GM19395 (cell line): ENCODE measurements around the gene AMZ1.

ENCODE experiments used
- ATAC-seq: cut with Tn5 transposase; IDR thresholded peaks from one replicate; pipeline ENCODE4 v1.9.1; 2021; ENCODE audit warnings: mild to moderate bottlenecking, moderate library complexity; ENCODE audit not compliant: unreplicated experiment

AMZ1 gene

DNA sequence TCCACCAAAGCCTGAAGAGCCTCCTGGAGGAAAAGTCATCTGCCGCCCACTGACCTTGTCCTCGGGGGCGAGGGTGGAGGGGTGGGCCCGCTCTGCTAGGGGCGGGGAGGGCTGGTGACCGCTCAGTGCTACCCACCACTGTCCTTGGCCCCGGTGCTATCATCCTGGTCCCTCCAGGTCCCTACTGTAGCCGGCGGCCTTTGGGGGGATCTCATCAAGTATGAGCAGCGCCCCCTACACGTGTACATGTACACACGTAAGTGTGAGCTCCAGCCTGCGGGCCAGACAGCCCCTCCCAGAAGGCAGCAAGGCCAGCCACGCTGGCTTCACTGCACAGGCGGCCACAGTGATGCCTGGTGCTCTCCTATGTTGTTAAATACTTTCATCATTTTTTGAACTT is 36.7 kb upstream of the AMZ1 start:
- no peak for ATAC-seq

DNA sequence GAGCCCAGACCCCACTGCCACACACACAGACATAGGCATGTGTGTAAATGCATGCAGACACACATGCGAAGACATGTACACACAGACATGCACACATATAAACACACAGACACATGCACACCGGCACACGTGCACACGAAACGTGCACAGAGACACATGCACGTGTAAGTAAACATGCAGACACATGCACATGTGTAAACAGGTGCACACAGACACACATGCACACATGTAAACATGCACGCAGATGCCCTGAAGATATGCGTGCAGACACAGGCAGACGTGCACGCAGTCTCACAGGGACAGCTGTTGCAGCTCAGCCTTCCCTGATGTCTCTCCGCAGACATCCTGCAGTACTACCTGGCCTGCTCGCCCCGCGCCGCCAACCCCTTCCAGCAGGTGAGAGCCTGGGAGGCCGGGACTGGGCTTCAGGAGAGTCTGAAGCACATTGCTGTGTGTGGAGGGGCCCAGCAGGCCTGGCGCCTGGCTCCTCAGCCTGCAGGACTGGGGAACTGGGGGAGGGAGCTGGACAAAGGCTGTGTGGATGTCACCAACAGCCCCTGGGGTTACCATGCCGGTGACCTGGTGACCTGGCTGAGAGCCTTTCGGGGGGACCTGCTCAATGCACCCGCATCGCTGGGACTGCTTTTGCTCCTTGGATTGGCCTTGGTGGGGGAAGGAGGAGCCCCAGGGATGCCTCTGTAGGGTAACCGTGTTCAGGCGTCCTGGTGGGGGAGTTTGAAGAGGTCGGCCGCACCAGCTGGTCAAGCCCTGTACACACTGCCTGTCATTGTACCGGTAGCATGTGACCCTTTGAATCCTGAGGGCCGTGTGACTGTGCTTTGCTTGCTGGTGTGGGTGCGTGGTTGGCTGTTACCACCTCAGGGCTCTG is 35.9 kb upstream of the AMZ1 start:
- ATAC-seq, result no peak

GRCh38 chr7:2652736-2653060 is 35.3 kb upstream of the AMZ1 start:
- ATAC-seq, result no peak

- ATAC-seq, result no peak
Observed at GRCh38 chr7:2654059-2654458, 33.9 kb upstream of the AMZ1 start.

DNA sequence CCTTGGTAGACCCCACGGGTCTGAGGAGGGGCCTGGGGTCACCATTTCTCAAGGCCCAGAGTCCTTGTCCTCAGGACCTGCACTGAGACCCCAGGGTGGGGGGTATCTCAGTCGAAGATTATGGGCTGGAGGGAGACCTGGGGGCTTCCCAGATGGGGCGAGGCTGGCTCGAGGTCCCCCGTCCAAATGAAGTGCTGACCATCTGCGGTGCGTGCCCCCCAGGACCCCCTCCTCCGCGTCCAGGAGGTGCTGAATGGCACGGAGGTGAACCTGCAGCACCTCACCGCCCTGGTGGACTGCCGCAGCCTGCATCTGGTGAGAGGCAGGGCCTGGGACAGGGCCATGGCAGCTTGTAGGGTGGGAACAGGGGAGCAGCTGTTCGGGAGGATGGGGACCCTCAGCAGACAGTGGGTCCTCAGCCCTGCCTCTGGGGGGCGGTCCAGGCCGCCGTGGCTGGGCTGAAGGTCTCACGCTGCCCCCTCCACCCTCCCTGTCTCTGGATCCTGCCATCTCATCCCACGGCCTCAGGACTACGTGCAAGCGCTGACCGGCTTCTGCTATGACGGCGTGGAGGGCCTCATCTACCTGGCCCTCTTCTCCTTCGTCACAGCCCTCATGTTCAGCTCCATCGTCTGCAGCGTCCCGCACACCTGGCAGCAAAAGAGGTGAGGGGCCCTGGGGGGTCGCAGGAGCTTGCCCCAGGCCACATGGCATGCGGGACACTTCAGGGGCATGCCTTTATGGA is 32.0 kb upstream of the AMZ1 start:
- ATAC-seq, result no peak

- ATAC-seq, result no peak
Observed at GRCh38 chr7:2657208-2657607, 30.8 kb upstream of the AMZ1 start.

- ATAC-seq, result no peak
Observed at GRCh38 chr7:2657920-2658671, 29.9 kb upstream of the AMZ1 start.

- no peak for ATAC-seq
Observed at GRCh38 chr7:2658941-2659340, 29.1 kb upstream of the AMZ1 start.

GRCh38 chr7:2659556-2660358 is 28.2 kb upstream of the AMZ1 start:
- no peak for ATAC-seq

DNA sequence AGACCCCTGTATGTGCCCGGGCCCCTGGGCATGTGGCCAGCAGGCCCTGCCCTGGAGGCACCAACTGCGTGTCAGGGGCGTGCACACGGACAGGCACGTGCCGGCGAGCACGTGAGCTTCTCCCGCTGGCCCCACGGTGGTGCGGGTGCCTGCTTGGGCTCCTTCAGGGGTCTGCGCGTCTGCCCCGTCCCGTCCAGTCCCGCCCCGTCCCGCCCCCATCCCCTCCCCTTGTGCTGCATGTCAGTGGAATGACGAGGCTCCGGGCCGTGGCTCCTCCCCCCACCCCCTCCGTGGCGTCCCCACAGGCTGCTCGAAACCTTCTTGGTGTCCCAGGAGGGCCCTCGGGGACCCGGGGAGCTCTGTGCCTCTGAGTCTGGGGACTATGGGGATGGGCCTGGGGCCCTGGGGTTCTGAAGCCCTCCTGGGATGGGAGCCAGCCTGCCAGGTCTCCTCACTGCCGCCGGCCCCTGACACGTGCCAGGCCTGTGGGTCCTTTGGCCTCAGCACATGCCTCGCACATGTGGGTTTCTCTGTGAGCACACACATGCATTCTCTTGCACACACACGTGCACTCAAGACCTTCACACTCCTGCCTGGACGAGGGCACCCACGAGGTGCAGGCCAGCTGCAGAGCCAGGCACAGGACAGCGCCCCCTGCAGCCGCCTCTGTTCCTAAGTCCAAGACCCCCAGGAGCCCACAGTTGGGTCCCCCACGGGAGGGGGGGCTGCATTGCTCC is 27.5 kb upstream of the AMZ1 start:
- no peak for ATAC-seq

DNA sequence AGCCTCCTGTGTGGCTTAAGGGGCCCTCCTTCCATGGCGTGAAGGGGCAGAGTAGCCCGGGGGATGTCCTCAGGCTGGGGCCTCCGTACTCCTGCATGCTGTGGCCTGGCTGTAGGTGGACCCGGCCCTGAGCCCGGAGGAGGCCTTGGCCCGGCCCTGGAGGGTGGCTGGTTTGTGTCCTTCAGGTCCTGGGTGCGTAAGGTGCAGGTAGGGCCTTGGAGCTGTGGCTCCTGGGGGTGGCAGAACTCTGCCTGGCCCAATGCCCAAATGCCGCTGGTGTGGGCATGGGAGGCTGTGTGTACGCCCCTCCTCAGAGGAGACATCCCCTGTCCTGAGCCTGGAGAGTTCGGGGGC is 26.9 kb upstream of the AMZ1 start:
- no peak for ATAC-seq

GRCh38 chr7:2661602-2662272 is 26.3 kb upstream of the AMZ1 start:
- ATAC-seq, result no peak

GRCh38 chr7:2662273-2663120 is 25.5 kb upstream of the AMZ1 start:
- ATAC-seq, result no peak

DNA sequence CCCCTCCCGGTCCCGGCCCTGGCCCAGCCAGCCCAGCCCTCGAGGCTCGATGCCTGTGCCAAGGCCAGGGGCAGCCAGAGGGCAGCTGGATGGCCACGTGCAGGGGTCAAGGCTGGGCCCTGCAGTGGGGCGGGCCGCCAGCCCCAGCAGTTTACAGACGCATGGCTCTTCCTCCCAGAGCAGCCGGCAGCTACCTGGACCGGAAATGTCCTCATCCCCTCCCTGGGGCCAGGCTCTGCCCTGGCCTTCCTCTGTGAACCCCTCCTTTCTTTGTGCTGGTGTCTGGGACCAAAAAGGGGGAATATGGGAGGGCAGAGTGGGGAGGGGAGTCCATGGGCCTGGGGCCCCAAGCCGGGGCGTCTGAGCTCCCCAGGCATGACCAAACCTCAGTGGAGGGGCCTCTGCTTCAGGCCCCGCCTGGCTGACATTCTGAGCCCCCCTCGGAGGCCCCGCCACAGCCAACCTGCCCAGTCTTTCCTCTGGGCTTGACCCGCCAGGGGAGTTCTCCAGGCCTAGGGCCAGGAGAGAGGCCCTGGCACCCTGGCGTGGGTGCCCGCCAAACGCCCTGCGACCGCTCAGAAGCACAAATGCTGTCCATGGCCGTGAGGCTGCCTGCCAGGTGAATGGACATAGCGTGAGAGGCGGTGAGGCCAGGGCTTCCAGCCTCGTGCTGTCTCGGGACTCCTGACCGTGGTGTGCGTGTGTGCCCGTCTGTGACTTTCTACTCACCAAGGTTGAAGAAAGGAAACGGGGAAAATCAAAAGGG is 24.7 kb upstream of the AMZ1 start:
- ATAC-seq, result no peak

GRCh38 chr7:2663960-2664359 is 24.0 kb upstream of the AMZ1 start:
- no peak for ATAC-seq

- no peak for ATAC-seq
Observed at GRCh38 chr7:2665359-2665791, 22.6 kb upstream of the AMZ1 start.

DNA sequence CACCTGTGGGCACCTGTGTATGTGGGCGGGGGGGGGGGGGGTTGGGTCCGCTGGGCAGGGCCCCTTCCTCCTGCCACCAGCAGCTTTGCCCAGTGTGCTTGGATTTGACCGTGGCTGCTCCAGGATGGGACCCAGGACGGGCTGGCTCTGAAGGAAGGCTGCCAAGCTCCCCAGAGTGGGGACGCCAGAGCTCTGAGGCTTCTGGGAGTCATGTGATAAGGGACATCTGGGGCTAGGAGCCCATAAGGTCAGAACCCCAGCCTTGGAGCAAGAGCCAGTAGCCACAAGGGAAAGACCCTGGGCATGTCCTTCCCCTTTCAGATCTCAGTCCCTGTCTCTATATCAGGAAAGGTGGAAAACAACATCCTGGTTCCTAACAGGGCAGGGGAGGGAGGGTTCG is 21.8 kb upstream of the AMZ1 start:
- ATAC-seq, result no peak
